K562 (cell line): ENCODE data around the gene SPPL3. TPM values are rescaled to one million over a fixed set of nuclear protein-coding genes. Genes with fewer than 3 reads are reported as not detected.

Experiments used
- ATAC-seq: fragments of 200-7000 bp; cut with Tn5 transposase; 3 replicates; pipeline ENCODE4 v1.9.1; 2020; ENCODE audit warnings: moderate library complexity
- BruUV-seq: library from RNA; stranded (reverse); fragments of 400-500 nt; replicated peaks from 2 replicates; lab custom pipeline; 2021; lab: Mats Ljungman, UMichigan
- CTCF ChIA-PET: fragments of 300-600 bp; formaldehyde crosslinking; extraction: SDS; loops from one replicate; lab custom pipeline; 2021; ENCODE audit warnings: low intra/inter-chr PET ratio; lab: Yijun Ruan, JAX
- POLR2A ChIA-PET: fragments of 300-600, 350-650 bp; sonication (Branson Sonifier 250); formaldehyde crosslinking; extraction: SDS; loops from one replicate; lab custom pipeline; 2021; ENCODE audit warnings: antibody characterized with exemption, inconsistent platforms; lab: Yijun Ruan, JAX
- DNase-seq, 4 experiments: peaks; one replicate each; pipeline versions ENCODE4 v3.0.0 to v3.0.0-alpha.2; 2011 to 2018; ENCODE audit warnings: low spot score in 3 of 4, mixed read lengths in 3 of 4; ENCODE audit errors: extremely low read depth in 1 of 4
- FAIRE-seq: peaks from 2 replicates; lab custom pipeline; 2011; peaks lifted over from hg19 to GRCh38; lab: Jason Lieb, UNC
- H2AFZ ChIP-seq: 2 replicates; pipeline ENCODE4 v1.6.0; 2011; ENCODE audit warnings: low read depth, low read length, control low read depth, inconsistent platforms
- H3K27ac ChIP-seq: fragments of 200-600 bp; 3 replicates; pipeline ENCODE4 v1.8.0; 2011; ENCODE audit warnings: low read depth, mild to moderate bottlenecking, control low read depth, inconsistent platforms, low read length, moderate library complexity, mixed read lengths; ENCODE audit errors: extremely low read depth
- H3K27me3 ChIP-seq, 2 experiments: fragments of 300-600 bp in 1 of 2; 2 replicates in 1 of 2; 3 replicates in 1 of 2; pipeline versions ENCODE4 v1.6.0 to v1.8.0; 2011; ENCODE audit warnings: inconsistent platforms in 2 of 2, low read length in 2 of 2, mild to moderate bottlenecking in 1 of 2, mixed read lengths in 1 of 2, moderate library complexity in 1 of 2; ENCODE audit not compliant: control insufficient read depth in 2 of 2, insufficient read depth in 2 of 2
- H3K36me3 ChIP-seq: fragments of 300-600 bp; 3 replicates; pipeline ENCODE4 v1.8.0; 2011; ENCODE audit warnings: mild to moderate bottlenecking, low read length, inconsistent platforms; ENCODE audit not compliant: control insufficient read depth, insufficient read depth
- H3K4me1 ChIP-seq, 2 experiments: fragments of 200-600 bp in 1 of 2; replicated peaks in 1 of 2; 2 replicates in 1 of 2; 3 replicates in 1 of 2; pipeline versions ENCODE4 v1.5.1 to v1.8.0; 2011; ENCODE audit warnings: inconsistent platforms in 2 of 2, low read length in 2 of 2, mild to moderate bottlenecking in 1 of 2, mixed read lengths in 1 of 2, moderate library complexity in 1 of 2; ENCODE audit not compliant: control insufficient read depth in 2 of 2, insufficient read depth in 2 of 2
- H3K4me2 ChIP-seq: 2 replicates; pipeline ENCODE4 v1.6.1; 2011; ENCODE audit warnings: low read length, control low read depth, inconsistent platforms, mixed read lengths; ENCODE audit not compliant: insufficient read depth
- H3K4me3 ChIP-seq: fragments of 200-600 bp; sonication (generic), shearing (Covaris generic); 2 replicates; pipeline ENCODE4 v1.5.1; 2016; ENCODE audit warnings: control low read depth, inconsistent platforms
- H3K79me2 ChIP-seq: fragments of 200-600 bp; 3 replicates; pipeline ENCODE4 v1.8.0; 2011; ENCODE audit warnings: low read length, inconsistent platforms; ENCODE audit not compliant: control insufficient read depth, insufficient read depth
- H3K9ac ChIP-seq, 2 experiments: 2 replicates each; pipeline versions ENCODE4 v1.6.0 to v1.6.1; 2011; ENCODE audit warnings: low read depth in 2 of 2, low read length in 2 of 2, control low read depth in 1 of 2, inconsistent platforms in 1 of 2, mild to moderate bottlenecking in 1 of 2, mixed read lengths in 1 of 2; ENCODE audit not compliant: insufficient read depth in 1 of 2
- H3K9me1 ChIP-seq: one replicate; pipeline ENCODE4 v1.6.0; 2011; ENCODE audit warnings: inconsistent platforms, mild to moderate bottlenecking, low read length, moderate library complexity; ENCODE audit not compliant: control insufficient read depth, insufficient read depth
- H3K9me3 ChIP-seq: replicated peaks from 2 replicates; pipeline ENCODE4 v1.5.1; 2011; ENCODE audit warnings: low read depth, low read length, inconsistent platforms; ENCODE audit not compliant: control insufficient read depth, insufficient read depth
- H4K20me1 ChIP-seq: replicated peaks from 2 replicates; pipeline ENCODE4 v1.6.1; 2011; ENCODE audit warnings: low read length, inconsistent platforms, mixed read lengths; ENCODE audit not compliant: control insufficient read depth, insufficient read depth
- ARID1B ChIP-seq: fragments of 450-650 bp; IDR thresholded peaks from 2 replicates; pipeline ENCODE4 v1.6.1; 2016; ENCODE audit warnings: antibody characterized with exemption, mild to moderate bottlenecking, inconsistent platforms
- C11orf30 ChIP-seq: fragments of 450-650 bp; IDR thresholded peaks from 2 replicates; pipeline ENCODE4 v1.6.1; 2016; ENCODE audit warnings: low read depth, mild to moderate bottlenecking
- CBFA2T2 ChIP-seq: fragments of 450-650 bp; conservative IDR thresholded peaks from 2 replicates; pipeline ENCODE4 v1.6.1; 2017; ENCODE audit warnings: mild to moderate bottlenecking
- CBFA2T3 ChIP-seq: fragments of 450-650 bp; IDR thresholded peaks from 2 replicates; pipeline ENCODE4 v1.6.1; 2017
- FOXA3 ChIP-seq, 2 experiments: fragments of 450-650 bp in 1 of 2; sonication (generic) in 1 of 2; formaldehyde crosslinking; IDR thresholded peaks in 1 of 2; conservative IDR thresholded peaks in 1 of 2; 2 replicates each; pipeline versions ENCODE4 v1.4.0 to v1.8.0; 2020 to 2022; ENCODE audit warnings: mild to moderate bottlenecking in 2 of 2, missing genetic modification reagents in 1 of 2
- GTF2A2 ChIP-seq: IDR thresholded peaks from 2 replicates; pipeline ENCODE4 v1.6.1; 2016; ENCODE audit warnings: mild to moderate bottlenecking, missing genetic modification characterization, missing compliant biosample characterization
- IRF9 ChIP-seq: fragments of 450-650 bp; IDR thresholded peaks from 2 replicates; pipeline ENCODE4 v1.6.1; 2016; ENCODE audit warnings: missing biosample characterization, missing genetic modification characterization
- PTTG1 ChIP-seq: fragments of 450-650 bp; IDR thresholded peaks from 2 replicates; pipeline ENCODE4 v1.6.1; 2016; ENCODE audit warnings: low read depth, mild to moderate bottlenecking, missing genetic modification characterization, missing compliant biosample characterization
- TAL1 ChIP-seq: fragments of 450-650 bp; IDR thresholded peaks from 2 replicates; pipeline ENCODE4 v1.6.1; 2016; ENCODE audit warnings: mild to moderate bottlenecking
- TCF3 ChIP-seq: sonication (generic); formaldehyde crosslinking; IDR thresholded peaks from 2 replicates; pipeline ENCODE4 v1.4.0; 2020; ENCODE audit warnings: mild to moderate bottlenecking, missing genetic modification reagents
- TRIM28 ChIP-seq: fragments of 450-650 bp; IDR thresholded peaks from 2 replicates; pipeline ENCODE4 v1.6.1; 2017
- ZNF217 ChIP-seq: sonication (generic); formaldehyde crosslinking; IDR thresholded peaks from 2 replicates; pipeline ENCODE4 v1.8.0; 2022; ENCODE audit warnings: mild to moderate bottlenecking, missing genetic modification reagents
- ZNF316 ChIP-seq: fragments of 450-650 bp; IDR thresholded peaks from 2 replicates; pipeline ENCODE4 v1.6.1; 2016
- ZNF76 ChIP-seq: fragments of 250-450 bp; sonication (Bioruptor Pico); IDR thresholded peaks from 2 replicates; pipeline ENCODE4 v1.4.0; 2020; ENCODE audit warnings: mild to moderate bottlenecking, moderate library complexity, borderline replicate concordance
- WGBS: fragments of 100-300 bp; shearing (Covaris generic); methylation state at CpG from one replicate; pipeline ENCODE4 v1.1.6; 2016; ENCODE audit warnings: low coverage, mixed read lengths; ENCODE audit not compliant: insufficient coverage; ENCODE audit errors: missing lambda C conversion rate; 5-methylcytosine and 5-hydroxymethylcytosine counted together
- in situ Hi-C: fragments of 300-500 bp; cut with MboI; formaldehyde crosslinking; loops from 4 replicates; pipeline ENCODE4 v1.15.0; 2018; ENCODE audit warnings: inconsistent platforms, mixed read lengths
- intact Hi-C: fragments of 100-400 bp; cut with micrococcal nuclease; formaldehyde crosslinking; loops from 2 replicates; pipeline ENCODE4 v1.14.2; 2022
- polyA plus RNA-seq, 8 experiments: library from polyadenylated mRNA; depleted of rRNA in 4 of 8; stranded (reverse) in 5 of 8; unstranded in 3 of 8; fragments of >200 nt; fragmentation: Nextera tagmentation in 2 of 8; fragmentation: Illumina TruSeq in 1 of 8; extraction: Ambion mirVana in 2 of 8; extraction: Trizol in 1 of 8; gene quantifications; 2 replicates each; pipeline versions ENCODE4 v1.2.1 to v1.2.3, GENCODE V29; 2011 to 2014; ENCODE audit warnings: inconsistent platforms in 1 of 8, missing spikeins in 1 of 8
- total RNA-seq, 7 experiments: library from RNA; depleted of rRNA in 6 of 7; stranded (reverse); fragments of >200 nt in 6 of 7; fragmentation: Illumina TruSeq in 2 of 7; extraction: Trizol in 2 of 7; gene quantifications; 2 replicates each; pipeline versions ENCODE4 v1.2.1 to v1.2.3, GENCODE V29; 2011 to 2021; ENCODE audit warnings: low replicate concordance in 1 of 7
- TF ChIP-seq, protein P1 (sequence below): sonication (generic); formaldehyde crosslinking; IDR thresholded peaks from 2 replicates; pipeline ENCODE4 v1.8.1; 2023; ENCODE audit warnings: mild to moderate bottlenecking, missing genetic modification reagents

Gene SPPL3
- total and polyA plus RNA-seq, 9 of the 15 experiments (the other 6 are each of a cell fraction or from before 2014, with no cell fraction given) = 2.9 to 32.1 (median 7.1) TPM

DNA sequence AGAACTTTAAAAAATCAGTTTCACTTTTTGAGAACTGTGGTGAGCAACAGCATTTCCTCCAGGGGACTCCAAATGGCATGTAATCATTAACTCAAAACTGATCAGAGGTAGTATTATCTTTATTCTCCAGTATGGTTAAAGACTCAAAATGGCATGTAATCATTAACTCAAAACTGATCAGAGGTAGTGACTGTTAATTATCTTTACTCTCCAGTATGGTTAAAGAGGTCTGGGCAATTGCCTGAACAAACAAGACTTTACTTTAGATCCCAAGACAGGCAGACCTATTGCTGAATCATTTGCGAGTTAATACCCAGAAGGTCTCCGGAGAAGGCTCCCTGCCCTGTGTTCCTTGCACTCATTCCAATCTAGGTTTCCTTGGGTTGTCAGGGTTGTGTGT is 185.1 kb downstream of the SPPL3 start:
- H3K9me3 ChIP-seq = no peaks in the 10 kb centered on the region
- ATAC-seq (no peak; the same call in 1 of the 3 replicates), DNase-seq (no peak)
- in situ Hi-C loops = no loop called here
- peak overlapping the region; percentile 32; the same call in 1 of the 3 replicates for H3K27ac ChIP-seq
- H3K36me3 ChIP-seq = peaks cover 85% of the 10 kb centered on the region
- TF ChIP-seq TCF3 (peak; percentile 43; the same call in 1 of the 2 replicates), GTF2A2 (tag) (no peak), ARID1B (peak; percentile 40), ZNF316 (0 out of 2 replicates have a peak, but pooled peaks have one; percentile 6), IRF9 (tag) (no peak), ZNF76 (CRISPR knock-in tag) (no peak), FOXA3 (CRISPR knock-in tag; conservative IDR thresholded peaks at IDR 0.05 in 1 of 2, IDR thresholded peaks at IDR 0.05 in 1 of 2) (peak; percentile 44 to 57; a peak in 2 of 4 replicates), TRIM28 (no peak), CBFA2T3 (peak; percentile 67), C11orf30 (peak; percentile 36; the same call in 1 of the 2 replicates), TAL1 (peak; percentile 51; the same call in 1 of the 2 replicates), ZNF217 (CRISPR knock-in tag) (no peak), PTTG1 (no peak), CBFA2T2 (peak; percentile 38; the same call in 1 of the 2 replicates)
- TF ChIP-seq, protein P1, sequence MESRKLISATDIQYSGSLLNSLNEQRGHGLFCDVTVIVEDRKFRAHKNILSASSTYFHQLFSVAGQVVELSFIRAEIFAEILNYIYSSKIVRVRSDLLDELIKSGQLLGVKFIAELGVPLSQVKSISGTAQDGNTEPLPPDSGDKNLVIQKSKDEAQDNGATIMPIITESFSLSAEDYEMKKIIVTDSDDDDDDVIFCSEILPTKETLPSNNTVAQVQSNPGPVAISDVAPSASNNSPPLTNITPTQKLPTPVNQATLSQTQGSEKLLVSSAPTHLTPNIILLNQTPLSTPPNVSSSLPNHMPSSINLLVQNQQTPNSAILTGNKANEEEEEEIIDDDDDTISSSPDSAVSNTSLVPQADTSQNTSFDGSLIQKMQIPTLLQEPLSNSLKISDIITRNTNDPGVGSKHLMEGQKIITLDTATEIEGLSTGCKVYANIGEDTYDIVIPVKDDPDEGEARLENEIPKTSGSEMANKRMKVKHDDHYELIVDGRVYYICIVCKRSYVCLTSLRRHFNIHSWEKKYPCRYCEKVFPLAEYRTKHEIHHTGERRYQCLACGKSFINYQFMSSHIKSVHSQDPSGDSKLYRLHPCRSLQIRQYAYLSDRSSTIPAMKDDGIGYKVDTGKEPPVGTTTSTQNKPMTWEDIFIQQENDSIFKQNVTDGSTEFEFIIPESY (CRISPR knock-in tag) = no peak
- TF ChIP-seq, all 486 proteins: peak for 8
- no peak overlapping the region for H2AFZ ChIP-seq
- peaks cover 8% of the 10 kb centered on the region; the same call in 1 of the 2 replicates for H4K20me1 ChIP-seq
- POLR2A ChIA-PET = interaction anchor here (0.7 to 2.4 kb wide), 3 partner anchors 8 to 531 kb away, joined by 3 to 22 read pairs (median 6); partner anchors contain the start of gene UNC119B
- WGBS = 33% methylated on average over 2 of the region's 2 CpGs
- BruUV-seq = no TSS peak
- H3K27me3 ChIP-seq = no peaks in the 10 kb centered on the region
- intact Hi-C loops = no loop called here
- H3K4me1 ChIP-seq = peaks cover 22 to 32% of the 10 kb centered on the region in 2 experiments; a peak in 4 of 5 replicates
- FAIRE-seq = peak; percentile 6
- H3K4me3 ChIP-seq = no peak overlapping the region
- peak overlapping the region in 1 of 2 experiments; percentile 32; a peak in 1 of 4 replicates for H3K9ac ChIP-seq
- CTCF ChIA-PET = no interaction called here
- no peaks in the 10 kb centered on the region for H3K9me1 ChIP-seq
- no peaks in the 10 kb centered on the region for H3K79me2 ChIP-seq
- H3K4me2 ChIP-seq = peak overlapping the region; percentile 47; the same call in 1 of the 2 replicates
